HEK293 (cell line): ENCODE measurements around the gene TPD52L1.

Experiments
- CTCF ChIP-seq: fragments of 450-650 bp; formaldehyde crosslinking; IDR thresholded peaks from 2 replicates; pipeline ENCODE4 v1.5.1; 2016; ENCODE audit warnings: missing biosample characterization, missing genetic modification characterization
- PRDM10 ChIP-seq: fragments of 450-650 bp; formaldehyde crosslinking; IDR thresholded peaks from 2 replicates; pipeline ENCODE4 v1.5.1; 2016; ENCODE audit warnings: missing biosample characterization, missing genetic modification characterization
- TCF7L2 ChIP-seq: IDR thresholded peaks from 2 replicates; pipeline ENCODE4 v1.6.1; 2011; ENCODE audit warnings: low read depth, mild to moderate bottlenecking, inconsistent platforms, low read length, moderate library complexity, borderline replicate concordance
- ZNF114 ChIP-seq: fragments of 450-650 bp; formaldehyde crosslinking; IDR thresholded peaks from 2 replicates; pipeline ENCODE4 v1.5.0; 2017; ENCODE audit warnings: missing biosample characterization, missing genetic modification characterization
- ZNF449 ChIP-seq: fragments of 450-650 bp; formaldehyde crosslinking; IDR thresholded peaks from 2 replicates; pipeline ENCODE4 v1.5.1; 2017; ENCODE audit warnings: missing biosample characterization, mild to moderate bottlenecking, missing genetic modification characterization, moderate library complexity
- ZNF544 ChIP-seq: fragments of 450-650 bp; formaldehyde crosslinking; IDR thresholded peaks from 2 replicates; pipeline ENCODE4 v1.5.0; 2017; ENCODE audit warnings: missing biosample characterization, missing genetic modification characterization

- no peak for TF ChIP-seq CTCF
- no peak for TF ChIP-seq TCF7L2
- TF ChIP-seq ZNF544: no peak
- TF ChIP-seq ZNF449 (tag by site-specific recombination): no peak
- TF ChIP-seq ZNF114 (tag by site-specific recombination): no peak
- TF ChIP-seq PRDM10 (tag by site-specific recombination): no peak
Observed at GRCh38 chr6:125110056-125110455, 43.5 kb upstream of the TPD52L1 start.
